HG03139 (cell line): ENCODE data around the gene FERMT1.
"Not testable (repeated sequence)": the region's sequence is repeated elsewhere in the genome, so short reads cannot be mapped to it uniquely, and the experiment has no call there.

Source experiments
- ATAC-seq: cut with Tn5 transposase; IDR thresholded peaks from one replicate; pipeline ENCODE4 v1.9.1; 2021; ENCODE audit not compliant: unreplicated experiment

Gene FERMT1

GRCh38 chr20:6070829-6071695, 51.8 kb downstream of the FERMT1 start:
- ATAC-seq: no peak

- no peak for ATAC-seq
These were observed 53.2 kb downstream of the FERMT1 start for GRCh38 chr20:6069669-6070068.

- ATAC-seq: no peak
These were observed 55.0 kb downstream of the FERMT1 start for GRCh38 chr20:6067763-6068318.

GRCh38 chr20:6066582-6066981, 56.2 kb downstream of the FERMT1 start:
- ATAC-seq: no peak

GRCh38 chr20:6061544-6061943, 61.3 kb downstream of the FERMT1 start:
- ATAC-seq: no peak

- no peak for ATAC-seq
These were observed 62.6 kb downstream of the FERMT1 start for GRCh38 chr20:6060213-6060612.

- no peak for ATAC-seq
These were observed 64.0 kb downstream of the FERMT1 start for GRCh38 chr20:6058684-6059295.

GRCh38 chr20:6057691-6058090, 65.1 kb downstream of the FERMT1 start:
- ATAC-seq: no peak

GRCh38 chr20:6057139-6057538, 65.7 kb downstream of the FERMT1 start:
- no peak for ATAC-seq

GRCh38 chr20:6055981-6056569, 66.8 kb downstream of the FERMT1 start:
- ATAC-seq: no peak

GRCh38 chr20:6055161-6055783, 67.6 kb downstream of the FERMT1 start:
- no peak for ATAC-seq

- not testable (repeated sequence) for ATAC-seq
These were observed 68.2 kb downstream of the FERMT1 start for GRCh38 chr20:6054689-6055051.

- ATAC-seq: no peak
These were observed 68.8 kb downstream of the FERMT1 start, which contains the start of gene LRRN4 for GRCh38 chr20:6053776-6054688. TSS of gene LRRN4 (minus strand) at chr20:6054060. CDS start at chr20:6052799, 1,261 bp downstream.

GRCh38 chr20:6053064-6053775, 69.6 kb downstream of the FERMT1 start:
- no peak for ATAC-seq

GRCh38 chr20:6051505-6051904, 71.3 kb downstream of the FERMT1 start:
- no peak for ATAC-seq

GRCh38 chr20:6048391-6048790, 74.4 kb downstream of the FERMT1 start:
- no peak for ATAC-seq

- no peak for ATAC-seq
These were observed 76.4 kb downstream of the FERMT1 start for GRCh38 chr20:6046432-6046831.

GRCh38 chr20:6045566-6045965, 77.3 kb downstream of the FERMT1 start:
- no peak for ATAC-seq

GRCh38 chr20:6044115-6044514, 78.7 kb downstream of the FERMT1 start:
- ATAC-seq: no peak
